GM12878 (cell line): Measurements from ENCODE around the gene CTSL. TPM values are rescaled to one million over a fixed set of nuclear protein-coding genes. Genes with fewer than 3 reads are reported as not detected.

Source experiments
- BCLAF1 ChIP-seq: fragments of 450-650 bp; IDR thresholded peaks from 2 replicates; pipeline ENCODE4 v1.6.1; 2017; ENCODE audit warnings: antibody characterized with exemption, mild to moderate bottlenecking, moderate library complexity
- CHD4 ChIP-seq: fragments of 200-600 bp; sonication (generic); IDR thresholded peaks from 2 replicates; pipeline ENCODE4 v1.6.1; 2016; ENCODE audit warnings: mild to moderate bottlenecking
- HSF1 ChIP-seq: fragments of 150-350 bp; IDR thresholded peaks from 2 replicates; pipeline ENCODE4 v1.6.1; 2014; ENCODE audit warnings: mild to moderate bottlenecking, low read depth, low read length
- IKZF2 ChIP-seq, 2 experiments: fragments of 450-650 bp; IDR thresholded peaks; 2 replicates each; pipeline ENCODE4 v1.6.1; 2017; ENCODE audit warnings: mild to moderate bottlenecking in 2 of 2, moderate library complexity in 2 of 2
- NFIC ChIP-seq: IDR thresholded peaks from 2 replicates; pipeline ENCODE4 v1.6.1; 2012; ENCODE audit warnings: low read depth, mild to moderate bottlenecking, inconsistent platforms, low read length, moderate library complexity
- NFYB ChIP-seq: IDR thresholded peaks from 2 replicates; pipeline ENCODE4 v1.6.1; 2011; ENCODE audit warnings: low read depth, mild to moderate bottlenecking, low read length, improper control_type of control experiment, moderate library complexity; ENCODE audit not compliant: insufficient read depth
- PRDM15 ChIP-seq: fragments of 450-650 bp; formaldehyde crosslinking; IDR thresholded peaks from 2 replicates; pipeline ENCODE4 v1.4.0; 2020; ENCODE audit warnings: mild to moderate bottlenecking, moderate library complexity
- SMC3 ChIP-seq: IDR thresholded peaks from 2 replicates; pipeline ENCODE4 v1.6.1; 2011; ENCODE audit warnings: low read length, improper control_type of control experiment, borderline replicate concordance
- ZNF207 ChIP-seq: fragments of 450-650 bp; IDR thresholded peaks from 2 replicates; pipeline ENCODE4 v1.6.1; 2014; ENCODE audit warnings: antibody characterized with exemption, mild to moderate bottlenecking, borderline replicate concordance
- polyA plus RNA-seq, 11 experiments: library from polyadenylated mRNA; depleted of rRNA in 4 of 11; unstranded in 6 of 11; stranded (reverse) in 5 of 11; fragments of >200 nt; fragmentation: Nextera tagmentation in 4 of 11; fragmentation: Illumina TruSeq in 1 of 11; extraction: Ambion mirVana in 4 of 11; extraction: Trizol in 1 of 11; gene quantifications; 1 replicate in 1 of 11; 2 replicates in 10 of 11; pipeline versions ENCODE4 v1.2.1 to v1.2.3, GENCODE V29; 2011 to 2016; ENCODE audit warnings: inconsistent platforms in 2 of 11, missing spikeins in 2 of 11, low read depth in 1 of 11
- total RNA-seq, 4 experiments: library from RNA; depleted of rRNA in 3 of 4; stranded (reverse); fragments of >200 nt in 3 of 4; fragmentation: Illumina TruSeq in 1 of 4; extraction: Trizol in 1 of 4; gene quantifications; 2 replicates each; pipeline versions ENCODE4 v1.2.1 to v1.2.3, GENCODE V29; 2013 to 2021

Gene CTSL
- total and polyA plus RNA-seq, 10 of the 15 experiments (the other 5 are each of a cell fraction or from before 2014, with no cell fraction given) = 0.24 to 0.72 TPM; not detected in 8

GRCh38 chr9:87739546-87739945, 13.6 kb downstream of the CTSL start (continued):
- TF ChIP-seq PRDM15 (CRISPR knock-in tag) (no peak), SMC3 (no peak), ZNF207 (no peak), BCLAF1 (no peak), HSF1 (no peak), NFIC (no peak), IKZF2 (IDR thresholded peaks at IDR 0.05) (no peak), NFYB (no peak), CHD4 (no peak)
